Measurements from ENCODE around the gene FUCA1.

The FUCA1 gene

DNA sequence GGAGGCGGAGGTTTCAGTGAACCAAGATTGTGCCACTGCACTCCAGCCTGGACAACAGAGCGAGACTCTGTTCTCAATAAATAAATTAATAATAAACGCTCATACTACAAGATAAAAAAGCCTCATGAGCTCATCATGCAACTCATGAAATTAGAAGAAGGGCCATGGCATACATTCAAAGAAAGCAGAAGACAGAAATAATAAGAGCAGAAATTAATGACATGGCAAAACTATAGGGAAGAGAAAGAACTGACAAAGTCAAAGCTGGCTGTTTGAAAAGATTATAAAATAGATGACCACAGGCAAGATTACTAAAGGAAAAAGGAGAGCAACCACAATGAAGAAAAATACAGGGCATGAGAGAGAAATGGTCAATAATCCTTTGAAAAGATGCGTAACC, 14.7 kb upstream of the FUCA1 start:
- H3K4me3 ChIP-seq (ENCODE audit: low read depth, low read length), result no peak overlapping the region
- DNase-seq (ENCODE audit: low read depth, low spot score), result no peak
- ChIA-PET POLR2A (no interaction called here), CTCF (interaction anchor here (1.0 to 1.6 kb wide), 2 partner anchors 14 to 15 kb away, joined by 3 to 6 read pairs; partner anchors contain the start of gene FUCA1)
- TF ChIP-seq, protein P1, sequence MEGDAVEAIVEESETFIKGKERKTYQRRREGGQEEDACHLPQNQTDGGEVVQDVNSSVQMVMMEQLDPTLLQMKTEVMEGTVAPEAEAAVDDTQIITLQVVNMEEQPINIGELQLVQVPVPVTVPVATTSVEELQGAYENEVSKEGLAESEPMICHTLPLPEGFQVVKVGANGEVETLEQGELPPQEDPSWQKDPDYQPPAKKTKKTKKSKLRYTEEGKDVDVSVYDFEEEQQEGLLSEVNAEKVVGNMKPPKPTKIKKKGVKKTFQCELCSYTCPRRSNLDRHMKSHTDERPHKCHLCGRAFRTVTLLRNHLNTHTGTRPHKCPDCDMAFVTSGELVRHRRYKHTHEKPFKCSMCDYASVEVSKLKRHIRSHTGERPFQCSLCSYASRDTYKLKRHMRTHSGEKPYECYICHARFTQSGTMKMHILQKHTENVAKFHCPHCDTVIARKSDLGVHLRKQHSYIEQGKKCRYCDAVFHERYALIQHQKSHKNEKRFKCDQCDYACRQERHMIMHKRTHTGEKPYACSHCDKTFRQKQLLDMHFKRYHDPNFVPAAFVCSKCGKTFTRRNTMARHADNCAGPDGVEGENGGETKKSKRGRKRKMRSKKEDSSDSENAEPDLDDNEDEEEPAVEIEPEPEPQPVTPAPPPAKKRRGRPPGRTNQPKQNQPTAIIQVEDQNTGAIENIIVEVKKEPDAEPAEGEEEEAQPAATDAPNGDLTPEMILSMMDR (IDR thresholded peaks at IDR 0.05; ENCODE audit: insufficient read depth, low read length, missing control alignments), result no peak

DNA sequence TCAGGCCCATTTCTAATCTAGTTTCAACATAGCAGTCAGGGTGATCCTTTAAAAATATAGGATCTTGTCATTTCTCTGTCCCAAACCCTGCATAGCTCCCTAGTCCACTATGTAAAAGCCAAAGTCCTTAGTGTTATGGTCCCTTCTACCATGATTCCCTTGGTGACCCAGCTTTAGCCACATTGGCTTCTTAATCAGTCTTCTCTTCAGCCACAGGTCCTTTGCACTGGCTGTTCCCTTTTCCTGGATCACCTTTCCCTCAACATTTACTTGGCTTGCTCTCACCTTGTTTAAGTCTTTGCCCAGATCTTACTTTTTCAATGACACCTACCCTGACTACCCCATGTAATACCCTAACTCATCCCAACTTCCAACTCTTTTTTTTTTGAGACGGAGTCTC, 11.7 kb upstream of the FUCA1 start:
- POLR2A ChIA-PET, result no interaction called here
- CTCF ChIA-PET, result no interaction called here
- H3K4me3 ChIP-seq (ENCODE audit: low read depth, low read length), result no peak overlapping the region
- TF ChIP-seq, protein P1 (IDR thresholded peaks at IDR 0.05; ENCODE audit: insufficient read depth, low read length, missing control alignments), result no peak
- no peak for DNase-seq (ENCODE audit: low read depth, low spot score)

DNA sequence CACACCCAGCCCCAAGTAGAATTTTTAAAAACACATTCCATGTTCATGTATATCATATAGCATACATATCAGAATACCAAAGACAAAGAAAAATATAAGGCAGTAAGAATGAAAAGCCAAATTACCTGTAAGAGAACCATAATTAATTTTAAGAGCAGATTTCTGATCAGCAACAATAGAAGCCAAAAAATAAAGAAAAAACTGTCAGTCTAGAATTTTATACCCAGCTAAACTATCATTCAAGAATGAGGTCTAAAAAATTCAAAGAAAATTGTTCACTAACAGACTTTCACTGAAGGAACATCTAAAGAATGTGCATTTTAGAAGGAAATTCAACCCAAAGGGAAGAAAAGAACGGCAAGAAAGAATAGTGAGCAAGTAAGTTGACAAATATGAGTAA, 10.6 kb upstream of the FUCA1 start:
- TF ChIP-seq, protein P1 (IDR thresholded peaks at IDR 0.05; ENCODE audit: insufficient read depth, low read length, missing control alignments), result no peak
- DNase-seq (ENCODE audit: low read depth, low spot score), result no peak
- ChIA-PET POLR2A (no interaction called here), CTCF (interaction anchor here (0.8 kb wide), 1 partner anchor 14 kb away, joined by 3 read pairs; no protein-coding TSS in a partner anchor)
- no peak overlapping the region for H3K4me3 ChIP-seq (ENCODE audit: low read depth, low read length)

DNA sequence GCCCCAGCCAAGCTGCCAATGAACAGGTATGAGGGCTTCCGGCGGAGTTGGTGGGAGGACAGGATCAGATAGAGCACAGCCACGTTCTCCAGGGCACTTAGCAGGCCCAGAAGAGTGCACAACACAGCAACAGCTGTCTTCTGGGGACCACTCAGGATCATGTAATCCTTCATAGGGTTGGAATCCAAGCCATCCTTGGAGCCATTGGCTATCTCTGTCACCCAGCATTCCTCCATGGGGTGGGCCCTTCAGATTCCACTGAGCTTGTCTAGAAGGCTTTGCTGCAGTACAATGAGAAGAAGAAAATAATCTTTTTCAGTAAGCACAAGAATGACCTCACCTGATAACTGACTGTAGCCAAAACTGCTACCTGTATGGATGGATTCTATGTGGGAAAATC, 7.3 kb upstream of the FUCA1 start:
- POLR2A ChIA-PET, result no interaction called here
- CTCF ChIA-PET, result interaction anchor here (1.5 kb wide), 1 partner anchor 10 kb away, joined by 5 read pairs; no protein-coding TSS in a partner anchor
- no peak overlapping the region for H3K4me3 ChIP-seq (ENCODE audit: low read depth, low read length)
- no peak for DNase-seq (ENCODE audit: low read depth, low spot score)
- TF ChIP-seq, protein P1 (IDR thresholded peaks at IDR 0.05; ENCODE audit: insufficient read depth, low read length, missing control alignments), result no peak

DNA sequence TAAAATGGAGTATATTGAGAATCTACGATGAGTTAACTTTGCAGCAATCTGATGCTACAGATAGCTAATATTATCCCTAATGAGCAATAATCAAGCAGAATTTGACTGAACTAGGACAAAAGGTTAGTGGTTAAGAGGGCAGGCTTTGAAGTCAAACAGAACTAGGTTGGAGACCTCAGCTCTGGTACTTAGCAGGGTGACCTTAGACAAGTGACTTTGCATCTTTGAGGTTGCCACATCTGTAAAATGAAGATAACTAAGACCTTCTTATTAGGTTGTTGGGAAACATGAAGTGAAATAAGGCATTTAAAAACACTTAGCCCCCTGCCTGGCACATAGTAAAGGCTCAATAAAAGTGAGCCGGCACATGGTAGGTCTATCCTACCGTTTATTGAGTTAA, 4.3 kb upstream of the FUCA1 start:
- ChIA-PET CTCF (no interaction called here), POLR2A (no interaction called here)
- DNase-seq (ENCODE audit: low read depth, low spot score), result no peak

DNA sequence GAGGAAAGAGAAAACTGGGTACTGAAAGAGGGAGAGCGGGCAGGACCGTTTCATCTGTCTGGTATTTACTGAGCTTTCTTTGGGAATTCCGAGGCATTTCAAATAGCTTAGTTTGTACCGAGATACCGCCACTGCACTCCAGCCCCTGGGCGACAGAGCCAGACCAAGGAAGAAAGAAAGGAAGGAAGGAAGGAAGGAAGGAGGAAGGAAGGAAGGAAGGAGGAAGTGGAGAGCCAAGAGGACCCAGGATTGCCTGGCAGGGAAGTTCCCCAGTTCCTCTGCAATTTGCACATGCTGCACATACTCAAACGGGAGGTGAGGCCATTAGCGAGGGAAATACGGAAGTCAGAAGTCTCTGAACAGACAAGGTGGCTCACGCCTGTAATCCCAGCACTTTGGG, 961 bp upstream of the FUCA1 start:
- H3K4me3 ChIP-seq (ENCODE audit: low read depth, low read length), result no peak overlapping the region
- DNase-seq (ENCODE audit: low read depth, low spot score), result no peak
- CTCF ChIA-PET, result interaction anchor here (0.6 to 5.5 kb wide), 11 partner anchors 9 to 98 kb away, joined by 3 to 27 read pairs (median 3); no protein-coding TSS in a partner anchor
- TF ChIP-seq, protein P1 (IDR thresholded peaks at IDR 0.05; ENCODE audit: insufficient read depth, low read length, missing control alignments), result no peak
- POLR2A ChIA-PET, result no interaction called here

More for the DNA sequence above, 4.3 kb upstream of the FUCA1 start:
- H3K4me3 ChIP-seq (ENCODE audit: low read depth, low read length), result no peak overlapping the region
- TF ChIP-seq, protein P1 (IDR thresholded peaks at IDR 0.05; ENCODE audit: insufficient read depth, low read length, missing control alignments), result no peak

All from AG04449 (cell line).